Measurements from ENCODE around the gene MAP1LC3B2.

Gene MAP1LC3B2

DNA sequence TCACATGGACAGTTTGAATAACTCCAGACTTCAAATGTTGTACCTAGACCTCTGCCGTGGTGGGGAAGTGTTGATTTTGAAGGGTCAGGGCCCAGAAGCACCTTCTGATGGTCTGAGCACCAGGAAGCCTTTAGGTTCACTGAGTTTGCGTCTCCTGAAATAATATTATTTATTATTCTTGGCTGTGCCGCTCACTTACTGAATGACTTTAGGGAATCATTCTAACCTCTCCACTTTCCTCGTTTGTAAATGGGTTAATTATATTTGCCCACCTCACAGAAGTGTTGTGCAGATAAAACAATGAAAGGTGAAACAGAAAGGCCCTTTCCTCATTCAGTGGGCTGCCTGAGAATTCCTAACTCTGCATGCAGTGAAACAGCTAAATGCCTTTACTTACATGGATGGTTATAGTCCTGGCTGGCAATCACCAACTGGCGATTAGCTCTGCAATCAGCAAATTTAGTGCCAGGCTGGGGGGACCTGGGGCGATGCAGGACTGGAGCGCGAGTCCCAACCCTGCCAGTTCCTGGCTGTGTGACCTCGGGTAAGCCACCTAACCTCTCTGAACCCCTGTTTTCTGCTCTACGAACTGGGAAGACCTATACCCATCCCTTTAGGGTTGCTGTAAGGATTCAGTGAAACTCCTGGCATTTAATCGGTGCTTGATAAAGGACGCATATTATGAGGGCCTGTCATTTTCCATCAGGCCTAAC is 57.5 kb downstream of the MAP1LC3B2 start:
- no peak for DNase-seq

- no peak for DNase-seq
Observed at GRCh38 chr12:116619246-116619645, 60.1 kb downstream of the MAP1LC3B2 start.

DNA sequence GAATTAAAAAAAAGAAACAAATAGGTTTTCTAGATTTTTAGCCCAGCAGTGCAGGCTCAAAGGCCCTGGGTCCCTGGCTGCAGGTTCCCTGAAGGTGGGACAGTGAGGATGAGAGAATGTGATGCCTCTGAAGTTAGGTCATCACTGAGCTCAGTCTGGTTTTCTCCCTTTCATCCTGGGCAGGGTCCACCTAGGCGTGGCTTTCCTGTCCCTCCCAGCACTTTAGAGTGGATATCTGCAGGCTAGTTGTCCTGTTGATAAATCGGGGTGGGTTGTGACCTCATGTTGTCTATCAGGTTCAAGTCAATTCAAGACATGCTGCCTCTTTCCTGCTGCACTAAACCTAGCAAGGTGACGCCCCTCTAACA is 60.9 kb downstream of the MAP1LC3B2 start:
- no peak for DNase-seq

DNA sequence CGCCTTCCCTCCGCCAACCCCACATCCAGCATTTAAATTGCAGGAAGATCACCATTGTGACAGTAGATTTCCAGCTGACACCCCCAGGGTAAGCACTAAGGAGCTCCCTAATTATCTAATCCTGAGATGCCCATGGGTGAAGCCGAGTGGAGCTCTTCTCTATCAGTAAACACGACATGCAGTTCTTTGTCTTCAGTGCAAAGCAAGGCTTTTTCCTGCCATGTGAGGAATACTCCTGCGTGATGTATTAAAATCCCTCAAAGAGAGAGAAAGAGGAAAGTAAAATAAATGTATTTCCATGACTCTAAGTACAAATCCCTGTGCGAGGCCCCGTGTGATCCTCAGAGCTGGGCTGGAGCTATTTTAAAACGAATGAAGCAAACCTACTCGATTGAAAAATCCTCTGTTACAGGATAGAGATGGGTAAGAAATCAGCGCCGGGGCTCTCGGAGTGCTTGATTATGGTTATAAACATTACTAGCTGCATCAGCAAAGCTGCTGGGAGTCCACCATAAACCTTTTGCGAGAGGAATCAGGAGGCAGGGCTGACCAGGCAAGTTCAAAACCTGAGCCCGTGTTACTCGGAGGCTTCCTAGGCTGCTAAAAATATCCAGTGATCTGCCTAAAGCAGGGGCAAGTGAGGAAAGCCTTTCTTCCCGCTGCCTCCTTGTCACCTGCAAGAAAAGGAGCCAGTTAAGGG is 61.5 kb downstream of the MAP1LC3B2 start:
- DNase-seq: no peak

GRCh38 chr12:116621194-116621593 is 62.0 kb downstream of the MAP1LC3B2 start:
- no peak for DNase-seq

DNA sequence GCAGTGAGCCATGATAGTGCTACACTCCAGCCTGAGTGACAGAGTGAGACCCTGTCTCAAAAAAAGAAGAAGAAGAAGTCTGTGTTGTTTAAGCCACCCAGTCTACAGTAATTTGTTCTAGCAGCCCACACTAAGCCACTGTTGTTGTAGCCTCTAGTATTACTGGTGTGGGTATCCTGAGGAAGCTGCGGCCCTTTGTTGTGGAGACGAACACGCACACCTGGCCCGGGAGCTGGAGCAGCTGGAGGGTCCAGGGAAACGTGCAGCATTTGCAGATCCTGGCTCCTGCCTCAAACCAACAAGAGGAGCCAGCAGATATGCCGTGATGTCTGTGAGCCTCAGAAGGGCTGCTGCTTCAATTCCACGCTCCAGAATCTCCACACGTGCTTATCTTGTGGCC is 65.3 kb downstream of the MAP1LC3B2 start:
- DNase-seq: no peak

DNA sequence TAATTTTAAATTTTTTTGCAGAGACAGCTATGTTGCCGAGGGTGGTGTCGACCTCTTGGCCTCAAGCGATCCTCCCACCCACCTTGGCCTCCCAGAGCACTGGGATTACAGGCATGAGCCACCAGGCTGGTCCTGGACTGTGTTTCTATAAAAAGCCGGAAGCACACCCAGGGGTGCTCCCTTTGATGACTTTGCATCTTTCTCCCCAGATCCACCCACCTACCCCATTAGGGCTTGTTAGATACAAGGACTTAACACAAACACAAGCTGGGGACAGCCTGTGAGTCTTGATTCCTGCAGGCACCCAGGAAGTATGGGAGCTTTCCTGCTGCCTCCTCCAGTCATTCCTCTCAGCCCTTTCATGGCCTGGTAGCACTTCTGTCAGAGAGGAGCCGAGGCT is 67.0 kb downstream of the MAP1LC3B2 start:
- no peak for DNase-seq
